ENCODE measurements around the gene TIPIN. TPM values are rescaled to one million over a fixed set of nuclear protein-coding genes. Genes with fewer than 3 reads are reported as not detected.

TIPIN gene
- total RNA-seq, 6 experiments from 2014 or later, result 7.8 to 15.7 (median 14.4) TPM

GRCh38 chr15:66294932-66295235, 61.6 kb downstream of the TIPIN start:
- Mint-ChIP-seq H3K4me3 (peak overlapping the region; percentile 89), H3K4me1 (ENCODE audit: low read depth) (peaks cover 46% of the 10 kb centered on the region), H3K27ac (peak overlapping the region; percentile 97), H3K27me3 (ENCODE audit: insufficient read depth) (no peaks in the 10 kb centered on the region), H3K9me3 (no peaks in the 10 kb centered on the region), H3K36me3 (ENCODE audit: low read depth) (no peaks in the 10 kb centered on the region; the same call in 1 of the 2 replicates)
- no peak for TF ChIP-seq CTCF (IDR thresholded peaks at IDR 0.05)
- peak; percentile 39 for DNase-seq

- Mint-ChIP-seq H3K27me3 (ENCODE audit: insufficient read depth) (no peaks in the 10 kb centered on the region), H3K9me3 (no peaks in the 10 kb centered on the region), H3K4me3 (peak overlapping the region; percentile 89), H3K27ac (peak overlapping the region; percentile 97), H3K4me1 (ENCODE audit: low read depth) (peaks cover 46% of the 10 kb centered on the region), H3K36me3 (ENCODE audit: low read depth) (no peaks in the 10 kb centered on the region; the same call in 1 of the 2 replicates)
- DNase-seq, result peak; percentile 86
- no peak for TF ChIP-seq CTCF (IDR thresholded peaks at IDR 0.05)
Observed at GRCh38 chr15:66294157-66294931, 62.1 kb downstream of the TIPIN start.

GRCh38 chr15:66293419-66294156, 62.9 kb downstream of the TIPIN start, which contains the start of gene DIS3L:
TSS of gene DIS3L (plus strand) at chr15:66293568. CDS start at chr15:66293597, 29 bp downstream.
- Mint-ChIP-seq H3K27me3 (ENCODE audit: insufficient read depth) (no peaks in the 10 kb centered on the region), H3K9me3 (no peaks in the 10 kb centered on the region), H3K4me1 (ENCODE audit: low read depth) (peaks cover 47% of the 10 kb centered on the region), H3K27ac (peak within 1 kb of the TSS; percentile 97), H3K36me3 (ENCODE audit: low read depth) (no peaks in the 10 kb centered on the region; the same call in 1 of the 2 replicates), H3K4me3 (peak within 1 kb of the TSS; percentile 89)
- DNase-seq, result no peak
- no peak for TF ChIP-seq CTCF (IDR thresholded peaks at IDR 0.05)

GRCh38 chr15:66292571-66293418, 63.7 kb downstream of the TIPIN start:
- Mint-ChIP-seq H3K4me3 (peak overlapping the region; percentile 82), H3K36me3 (ENCODE audit: low read depth) (no peaks in the 10 kb centered on the region; the same call in 1 of the 2 replicates), H3K4me1 (ENCODE audit: low read depth) (peaks cover 44% of the 10 kb centered on the region), H3K9me3 (no peaks in the 10 kb centered on the region), H3K27me3 (ENCODE audit: insufficient read depth) (no peaks in the 10 kb centered on the region), H3K27ac (peak overlapping the region; percentile 56; the same call in 1 of the 2 replicates)
- DNase-seq, result no peak
- no peak for TF ChIP-seq CTCF (IDR thresholded peaks at IDR 0.05)

Measured in HFFc6 (cell line).